Measurements from ENCODE around the gene HS3ST6.
"Not testable (repeated sequence)": the region's sequence is repeated elsewhere in the genome, so short reads cannot be mapped to it uniquely, and the experiment has no call there.

The HS3ST6 gene

GRCh38 chr16:1884155-1884760 is 34.0 kb downstream of the HS3ST6 start:
- peak; percentile 21 to 53 for DNase-seq (ENCODE audit: low read depth in 2 of 2)
- peak; percentile 30 for TF ChIP-seq CTCF (IDR thresholded peaks at IDR 0.05; ENCODE audit: low read depth, low read length)
- no peak overlapping the region for H3K4me3 ChIP-seq (replicated peaks in 1 of 2; ENCODE audit: low read depth in 2 of 2, low read length in 2 of 2)

GRCh38 chr16:1881172-1881571 is 37.0 kb downstream of the HS3ST6 start:
- not testable (repeated sequence) for DNase-seq (ENCODE audit: low read depth in 2 of 2); H3K4me3 ChIP-seq (replicated peaks in 1 of 2; ENCODE audit: low read depth in 2 of 2, low read length in 2 of 2)

- H3K4me3 ChIP-seq (replicated peaks in 1 of 2; ENCODE audit: low read depth in 2 of 2, low read length in 2 of 2) = no peak overlapping the region
- no peak for DNase-seq (ENCODE audit: low read depth in 2 of 2)
- no peak for TF ChIP-seq CTCF (IDR thresholded peaks at IDR 0.05; ENCODE audit: low read depth, low read length)
Observed at GRCh38 chr16:1879477-1879876, 38.7 kb downstream of the HS3ST6 start.

- TF ChIP-seq CTCF (IDR thresholded peaks at IDR 0.05; ENCODE audit: low read depth, low read length) = no peak
- H3K4me3 ChIP-seq (replicated peaks in 1 of 2; ENCODE audit: low read depth in 2 of 2, low read length in 2 of 2) = no peak overlapping the region
- DNase-seq (ENCODE audit: low read depth in 2 of 2) = no peak
Observed at GRCh38 chr16:1878256-1878655, 40.0 kb downstream of the HS3ST6 start.

GRCh38 chr16:1877804-1878203 is 40.4 kb downstream of the HS3ST6 start:
- DNase-seq (ENCODE audit: low read depth in 2 of 2) = no peak
- no peak for TF ChIP-seq CTCF (IDR thresholded peaks at IDR 0.05; ENCODE audit: low read depth, low read length)
- no peak overlapping the region for H3K4me3 ChIP-seq (replicated peaks in 1 of 2; ENCODE audit: low read depth in 2 of 2, low read length in 2 of 2)

GRCh38 chr16:1877089-1877488 is 41.1 kb downstream of the HS3ST6 start:
- TF ChIP-seq CTCF (IDR thresholded peaks at IDR 0.05; ENCODE audit: low read depth, low read length) = no peak
- DNase-seq (ENCODE audit: low read depth in 2 of 2) = no peak
- H3K4me3 ChIP-seq (replicated peaks in 1 of 2; ENCODE audit: low read depth in 2 of 2, low read length in 2 of 2) = no peak overlapping the region

GRCh38 chr16:1876468-1876867 is 41.7 kb downstream of the HS3ST6 start:
- TF ChIP-seq CTCF (IDR thresholded peaks at IDR 0.05; ENCODE audit: low read depth, low read length) = no peak
- DNase-seq (ENCODE audit: low read depth in 2 of 2) = no peak
- H3K4me3 ChIP-seq (replicated peaks in 1 of 2; ENCODE audit: low read depth in 2 of 2, low read length in 2 of 2) = no peak overlapping the region

- not testable (repeated sequence) for DNase-seq (ENCODE audit: low read depth in 2 of 2); H3K4me3 ChIP-seq (replicated peaks in 1 of 2; ENCODE audit: low read depth in 2 of 2, low read length in 2 of 2)
Observed at GRCh38 chr16:1876066-1876465, 42.1 kb downstream of the HS3ST6 start.
